Measurements from ENCODE around the gene TUBGCP2. TPM values are rescaled to one million over a fixed set of nuclear protein-coding genes. Genes with fewer than 3 reads are reported as not detected.

The TUBGCP2 gene
- total and polyA plus RNA-seq, 9 of the 15 experiments (the other 6 are each of a cell fraction or from before 2014, with no cell fraction given), result 4.3 to 56.6 (median 28.4) TPM

GRCh38 chr10:133281628-133282372 is 26.9 kb downstream of the TUBGCP2 start:
- FAIRE-seq, result no peak
- WGBS (ENCODE audit: insufficient coverage, low coverage, missing lambda C conversion rate), result 85% methylated on average over 17 of the region's 38 CpGs
- in situ Hi-C loops (cut with MboI), result no loop called here

GRCh38 chr10:133281084-133281483 is 27.6 kb downstream of the TUBGCP2 start:
- ATAC-seq (no peak), FAIRE-seq (no peak), DNase-seq (ENCODE audit: extremely low read depth in 1 of 4, low spot score in 3 of 4) (no peak)
- peaks cover 30 to 49% of the 10 kb centered on the region in 2 experiments for H3K4me1 ChIP-seq (replicated peaks in 1 of 2; ENCODE audit: control insufficient read depth in 2 of 2, insufficient read depth in 2 of 2, low read length in 2 of 2)
- in situ Hi-C loops (cut with MboI), result no loop called here
- ChIA-PET POLR2A (interaction anchor here (0.6 to 1.4 kb wide), 2 partner anchors 8 to 25 kb away, joined by 4 read pairs; no protein-coding TSS in a partner anchor), CTCF (ENCODE audit: low intra/inter-chr PET ratio) (no interaction called here)
- H4K20me1 ChIP-seq (replicated peaks; ENCODE audit: control insufficient read depth, insufficient read depth, low read length), result no peaks in the 10 kb centered on the region
- no peaks in the 10 kb centered on the region for H3K79me2 ChIP-seq (ENCODE audit: control insufficient read depth, insufficient read depth, low read length)
- H3K27ac ChIP-seq (ENCODE audit: extremely low read depth, low read depth, low read length), result no peak overlapping the region
- H3K4me2 ChIP-seq (ENCODE audit: insufficient read depth, low read length), result no peak overlapping the region
- H3K9me1 ChIP-seq (ENCODE audit: control insufficient read depth, insufficient read depth, low read length), result peaks cover 3% of the 10 kb centered on the region
- H3K9ac ChIP-seq (ENCODE audit: insufficient read depth in 1 of 2, low read depth in 2 of 2, low read length in 2 of 2), result no peak overlapping the region
- H3K36me3 ChIP-seq (ENCODE audit: control insufficient read depth, insufficient read depth, low read length), result peaks cover 49% of the 10 kb centered on the region; the same call in 2 of the 3 replicates
- no TSS peak for BruUV-seq (replicated peaks)
- WGBS (ENCODE audit: insufficient coverage, low coverage, missing lambda C conversion rate), result 87% methylated on average over 4 of the region's 15 CpGs
- H3K4me3 ChIP-seq, result no peak overlapping the region
- no peak overlapping the region for H2AFZ ChIP-seq (ENCODE audit: low read depth, low read length)
- H3K9me3 ChIP-seq (replicated peaks; ENCODE audit: control insufficient read depth, insufficient read depth, low read depth, low read length), result no peaks in the 10 kb centered on the region
- no peaks in the 10 kb centered on the region for H3K27me3 ChIP-seq (ENCODE audit: control insufficient read depth in 2 of 2, insufficient read depth in 2 of 2, low read length in 2 of 2)
- intact Hi-C loops (cut with micrococcal nuclease), result no loop called here
- no peak for TF ChIP-seq CREB1 (IDR thresholded peaks at IDR 0.05)
- TF ChIP-seq CREB1 (CRISPR knock-in tag; IDR thresholded peaks at IDR 0.05), result no peak
- TF ChIP-seq FOXO4 (CRISPR knock-in tag; IDR thresholded peaks at IDR 0.05), result no peak
- no peak for TF ChIP-seq SETDB1 (IDR thresholded peaks at IDR 0.05; ENCODE audit: low read length)
- no peak for TF ChIP-seq TCFL5 (CRISPR knock-in tag; conservative IDR thresholded peaks at IDR 0.05)
- no peak for TF ChIP-seq ZSCAN32 (CRISPR knock-in tag; IDR thresholded peaks at IDR 0.05)
- no peak for TF ChIP-seq SFPQ (IDR thresholded peaks at IDR 0.05; ENCODE audit: low read depth, low read length)

More at GRCh38 chr10:133281628-133282372, 26.9 kb downstream of the TUBGCP2 start:
- Histone ChIP-seq H3K4me1 (replicated peaks in 1 of 2; ENCODE audit: control insufficient read depth in 2 of 2, insufficient read depth in 2 of 2, low read length in 2 of 2) (peaks cover 24 to 42% of the 10 kb centered on the region in 2 experiments), H3K4me3 (no peak overlapping the region), H3K9me3 (replicated peaks; ENCODE audit: control insufficient read depth, insufficient read depth, low read depth, low read length) (no peaks in the 10 kb centered on the region), H4K20me1 (replicated peaks; ENCODE audit: control insufficient read depth, insufficient read depth, low read length) (no peaks in the 10 kb centered on the region), H2AFZ (ENCODE audit: low read depth, low read length) (no peak overlapping the region), H3K4me2 (ENCODE audit: insufficient read depth, low read length) (no peak overlapping the region), H3K79me2 (ENCODE audit: control insufficient read depth, insufficient read depth, low read length) (no peaks in the 10 kb centered on the region), H3K36me3 (ENCODE audit: control insufficient read depth, insufficient read depth, low read length) (peaks cover 57% of the 10 kb centered on the region; the same call in 2 of the 3 replicates), H3K9ac (ENCODE audit: insufficient read depth in 1 of 2, low read depth in 2 of 2, low read length in 2 of 2) (no peak overlapping the region), H3K27me3 (ENCODE audit: control insufficient read depth in 2 of 2, insufficient read depth in 2 of 2, low read length in 2 of 2) (no peaks in the 10 kb centered on the region), H3K9me1 (ENCODE audit: control insufficient read depth, insufficient read depth, low read length) (peaks cover 3% of the 10 kb centered on the region), H3K27ac (ENCODE audit: extremely low read depth, low read depth, low read length) (no peak overlapping the region)
- ATAC-seq (no peak), DNase-seq (ENCODE audit: extremely low read depth in 1 of 4, low spot score in 3 of 4) (no peak)
- TF ChIP-seq C11orf30 (IDR thresholded peaks at IDR 0.05; ENCODE audit: low read depth), result no peak
- TF ChIP-seq POLR2G (IDR thresholded peaks at IDR 0.05; ENCODE audit: low read depth, low read length), result peak; percentile 20; the same call in 1 of the 2 replicates
- TF ChIP-seq MXI1 (IDR thresholded peaks at IDR 0.05; ENCODE audit: low read depth, low read length), result no peak
- BruUV-seq (replicated peaks), result no TSS peak
- intact Hi-C loops (cut with micrococcal nuclease), result no loop called here
- ChIA-PET CTCF (ENCODE audit: low intra/inter-chr PET ratio) (no interaction called here), POLR2A (no interaction called here)
